Stimulated activated CD8-positive, alpha-beta memory T cell treated with anti-CD3 and anti-CD28 coated beads, Interleukin-7, amount 100 ng/mL, for 24 hours (primary cell): ENCODE results near the gene ANO1.

ENCODE experiments used
- DNase-seq: peaks from one replicate; pipeline ENCODE4 v3.0.0-alpha.2; 2020; ENCODE audit warnings: low read depth

The ANO1 gene

DNA sequence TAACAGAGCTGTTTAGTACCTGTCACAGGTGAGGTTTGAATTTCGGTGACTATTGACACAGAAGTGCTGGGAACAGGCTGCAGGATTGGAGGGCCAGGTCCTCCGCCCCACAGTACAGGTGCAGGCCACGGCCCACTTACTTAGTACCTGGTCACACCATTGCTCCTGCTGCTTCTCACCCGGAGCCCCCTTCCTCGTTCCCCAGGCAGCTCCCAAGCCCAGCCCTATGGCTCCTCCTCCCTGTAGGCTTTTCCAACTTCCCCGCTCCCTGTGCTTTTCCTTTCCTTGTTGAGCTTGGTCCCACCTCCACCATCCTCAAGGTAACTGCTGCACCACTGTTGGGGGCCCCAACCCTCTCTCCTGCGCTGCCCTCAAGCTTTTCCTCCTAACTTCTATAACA, 27.9 kb upstream of the ANO1 start:
- DNase-seq: no peak

DNA sequence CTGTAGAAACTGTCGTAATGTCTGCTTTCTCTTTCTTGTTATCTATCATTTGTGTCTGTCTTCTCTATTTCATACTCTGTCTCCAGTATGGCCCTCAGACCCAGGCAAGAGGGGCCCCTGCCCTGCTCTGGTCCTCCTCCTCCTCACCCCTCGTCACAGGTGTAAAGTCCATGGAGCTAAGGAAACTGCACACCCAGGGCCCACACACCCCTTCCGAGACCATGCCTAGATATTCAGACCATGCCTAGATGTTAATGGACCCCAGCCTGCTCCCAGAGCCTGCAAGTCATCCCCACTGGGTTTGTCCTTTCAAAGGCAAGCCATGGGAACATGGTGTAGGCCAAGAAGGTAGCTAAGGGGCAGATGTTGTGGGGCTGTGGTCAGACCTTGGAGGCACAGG, 24.1 kb upstream of the ANO1 start:
- DNase-seq: no peak

DNA sequence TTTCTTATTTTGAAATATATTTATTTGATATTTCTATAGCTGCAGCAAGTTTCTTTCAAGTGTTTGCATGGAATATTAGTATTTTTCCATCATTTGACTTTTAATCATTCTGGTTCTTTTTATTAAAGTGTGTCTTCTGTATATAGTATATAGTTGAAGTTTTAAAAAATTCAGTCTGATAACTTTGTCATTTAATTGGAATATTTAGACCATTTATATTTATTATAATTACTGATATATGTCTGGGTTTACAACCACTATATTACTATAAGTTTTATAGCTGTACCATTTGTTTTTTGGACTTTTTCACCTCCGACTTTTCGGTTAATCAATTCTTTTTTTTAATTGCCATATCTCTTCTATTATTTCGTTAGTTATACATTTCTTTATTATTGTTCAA, 22.7 kb upstream of the ANO1 start:
- no peak for DNase-seq

DNA sequence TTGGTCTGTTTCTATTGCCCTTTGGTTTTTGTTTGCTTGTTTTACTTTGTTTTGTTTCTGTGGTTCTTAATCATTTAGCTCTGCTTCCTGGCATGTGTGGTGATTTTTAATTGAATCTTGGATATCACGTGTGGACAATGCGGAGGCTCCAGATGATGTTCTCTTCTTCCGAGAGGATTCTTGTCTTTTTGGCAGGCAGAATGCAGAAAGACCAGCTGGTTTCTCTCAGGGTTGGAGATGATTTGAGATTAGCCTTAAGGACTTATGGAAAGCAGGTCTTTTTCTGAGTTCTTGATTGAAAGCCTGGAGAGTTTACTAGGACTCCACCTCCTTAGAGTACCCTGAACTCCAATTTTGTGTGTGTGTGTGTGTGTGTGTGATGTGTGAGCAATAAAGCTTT, 21.0 kb upstream of the ANO1 start:
- DNase-seq: no peak

DNA sequence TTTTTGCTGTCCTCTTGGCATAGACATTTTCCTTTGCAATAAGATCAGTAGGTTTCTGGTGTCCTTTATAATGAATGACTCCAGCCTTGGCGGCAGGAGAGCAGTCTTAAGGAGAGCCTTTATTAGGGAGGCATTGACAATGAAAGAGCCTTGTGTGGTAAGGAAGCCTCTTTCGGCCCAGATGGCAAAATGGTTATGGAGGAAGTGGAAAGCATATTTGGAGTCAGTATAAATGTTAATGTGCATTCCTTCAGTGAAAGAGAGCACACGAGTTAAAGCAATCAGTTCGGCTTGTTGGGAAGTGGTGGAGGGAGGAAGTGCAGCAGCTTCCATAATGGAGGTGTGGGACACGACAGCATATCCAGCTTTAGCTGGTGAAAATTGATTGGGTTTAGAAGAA, 18.1 kb upstream of the ANO1 start:
- DNase-seq: no peak

DNA sequence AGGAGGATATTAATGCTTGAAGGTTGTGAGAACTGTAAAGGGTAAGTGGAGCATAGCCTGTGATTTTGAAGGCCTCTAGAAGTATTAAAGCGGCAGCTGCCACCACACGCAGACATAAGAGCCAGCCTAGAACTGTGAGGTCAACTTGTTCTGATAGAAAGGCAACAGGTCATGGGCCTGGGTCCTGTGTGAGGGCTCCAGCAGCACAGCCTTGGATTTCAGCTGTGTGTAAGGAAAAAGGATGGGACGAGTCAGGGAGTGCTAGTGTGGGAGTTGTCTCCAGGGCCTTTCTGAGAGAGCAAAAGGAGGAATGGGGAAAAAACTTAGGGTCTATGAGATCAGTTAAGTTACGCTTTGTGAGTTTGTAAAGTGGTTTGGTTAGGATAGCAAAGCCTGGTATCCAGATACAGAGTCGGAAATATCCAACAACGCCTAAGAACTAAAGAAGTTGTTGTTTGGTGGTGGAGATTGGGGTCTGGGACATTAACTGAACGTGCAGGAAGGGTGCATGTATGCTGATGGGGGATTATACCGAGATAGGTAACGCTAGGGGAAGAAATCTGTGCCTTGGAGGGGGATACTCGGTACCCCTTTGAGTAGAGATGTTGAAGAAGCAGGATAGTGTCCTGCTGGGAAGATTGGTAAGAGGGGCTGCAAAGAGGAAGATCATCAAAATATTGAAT, 17.4 kb upstream of the ANO1 start:
- DNase-seq: no peak

DNA sequence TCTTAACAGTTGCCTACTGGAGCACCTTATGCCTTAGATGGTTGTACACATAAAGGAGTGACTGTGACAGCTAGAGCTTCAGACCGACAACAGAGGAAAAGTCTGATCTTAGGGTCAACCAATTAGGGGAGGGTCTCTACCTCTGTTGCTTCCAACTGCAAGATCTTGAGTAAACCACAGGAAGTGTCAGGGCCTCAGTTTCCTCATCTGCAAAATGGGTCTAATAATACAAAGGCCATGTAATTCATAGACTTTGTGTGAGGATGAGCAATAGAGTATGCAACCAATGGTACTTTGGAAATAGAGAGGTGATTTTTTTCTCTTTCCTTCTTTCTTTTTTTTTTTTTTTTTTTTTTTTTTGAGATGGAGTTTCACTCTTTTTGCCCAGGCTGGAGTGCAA, 16.4 kb upstream of the ANO1 start:
- no peak for DNase-seq

DNA sequence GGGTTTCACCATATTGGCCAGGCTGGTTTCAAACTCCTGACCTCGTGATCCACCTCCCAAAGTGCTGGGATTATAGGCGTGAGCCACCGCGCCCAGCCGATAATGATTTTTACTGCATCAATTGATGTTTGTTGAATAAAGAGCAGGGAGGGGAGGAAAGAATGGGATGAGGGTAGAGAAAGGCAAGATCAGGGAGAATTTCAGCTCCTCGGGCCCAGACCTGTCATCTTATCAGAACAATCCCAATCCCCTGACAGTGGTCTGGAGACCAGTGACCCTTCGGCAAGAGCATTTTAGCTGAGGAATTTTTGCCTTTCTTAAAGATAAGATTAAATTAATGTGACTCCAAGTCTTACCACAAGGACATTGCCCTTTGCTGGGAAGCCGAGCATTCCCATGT, 15.0 kb upstream of the ANO1 start:
- no peak for DNase-seq

DNA sequence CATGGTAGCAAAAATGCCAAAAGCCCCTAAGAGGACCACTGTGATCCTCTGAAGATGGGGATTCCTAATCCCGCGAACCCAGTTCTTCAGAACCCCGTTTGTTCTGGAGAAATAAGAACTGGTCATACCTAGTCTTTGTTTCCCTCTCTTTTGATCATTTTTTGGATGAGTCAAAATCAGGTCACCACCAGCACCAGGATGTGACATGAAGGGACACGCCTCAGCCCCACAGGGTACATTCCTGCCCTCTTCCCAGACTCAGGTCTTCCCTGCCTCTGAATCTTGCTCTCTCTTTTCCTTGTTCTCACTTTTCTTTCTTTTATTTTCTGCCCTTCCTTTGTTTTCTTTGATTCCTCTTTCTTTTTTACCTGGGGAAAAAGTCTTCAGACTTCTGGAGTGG, 14.6 kb upstream of the ANO1 start:
- DNase-seq: no peak

DNA sequence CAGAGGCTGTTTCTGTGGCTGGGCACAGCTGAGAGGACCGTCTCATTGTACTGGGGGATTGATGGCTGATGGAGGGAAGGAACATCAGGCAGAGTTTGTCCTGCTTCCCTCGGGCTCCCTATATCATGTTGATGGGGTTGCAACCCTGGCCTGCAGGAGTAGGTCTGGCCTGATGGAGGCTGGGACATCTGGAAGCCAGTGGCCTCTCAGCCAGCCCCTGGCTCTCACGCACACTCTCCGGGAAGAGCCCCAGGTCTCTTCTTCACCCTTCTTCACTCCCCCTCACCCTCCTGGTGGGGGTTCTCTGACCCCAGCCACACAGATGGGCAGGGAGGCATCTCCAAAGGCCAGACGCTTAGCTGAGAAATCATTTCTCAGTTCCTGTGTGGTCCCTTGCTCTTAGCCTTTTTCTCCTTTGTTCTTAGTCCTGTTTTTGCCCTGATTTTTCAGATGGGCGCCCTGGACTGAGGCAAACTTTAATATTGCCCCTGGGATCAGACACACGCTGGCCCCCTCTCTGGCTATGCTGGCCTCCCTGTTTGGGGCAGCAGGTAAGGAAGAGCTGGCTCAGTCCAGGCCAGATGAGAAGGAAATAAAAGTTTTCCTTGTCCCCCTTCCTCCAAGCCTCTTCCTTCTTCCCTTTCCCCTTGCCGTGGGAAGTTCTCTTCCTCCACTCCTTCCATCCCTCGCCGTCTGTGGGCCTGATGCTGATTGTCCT, 13.9 kb upstream of the ANO1 start:
- no peak for DNase-seq

DNA sequence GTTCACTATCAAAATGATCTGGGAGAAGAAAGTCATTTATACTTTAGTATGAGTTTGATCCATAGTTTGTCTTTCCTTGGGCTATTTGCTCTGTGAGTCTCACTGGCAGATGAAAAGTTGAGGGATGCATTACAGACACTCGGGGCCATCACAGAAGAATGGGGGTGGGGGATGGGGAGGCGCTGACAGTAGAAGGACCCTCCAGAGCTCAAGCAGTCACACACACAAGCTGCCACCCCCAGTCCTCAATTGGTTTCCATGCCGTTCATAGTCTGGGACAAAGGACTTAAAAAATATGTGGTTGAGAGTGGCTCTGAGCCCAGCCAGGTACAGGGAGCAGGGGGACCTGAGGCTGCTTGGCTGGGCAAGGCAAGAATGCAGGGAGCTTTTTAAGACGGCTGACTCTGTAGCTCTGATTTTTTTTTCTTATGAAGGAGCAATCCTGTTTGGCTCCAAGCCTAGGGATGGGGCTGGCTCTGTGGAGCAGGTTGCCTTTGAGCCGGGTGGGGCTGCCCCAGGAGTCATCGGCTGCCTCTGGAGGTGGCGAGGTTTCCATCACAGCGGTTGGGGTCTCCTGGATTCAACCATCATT, 13.3 kb upstream of the ANO1 start:
- no peak for DNase-seq

DNA sequence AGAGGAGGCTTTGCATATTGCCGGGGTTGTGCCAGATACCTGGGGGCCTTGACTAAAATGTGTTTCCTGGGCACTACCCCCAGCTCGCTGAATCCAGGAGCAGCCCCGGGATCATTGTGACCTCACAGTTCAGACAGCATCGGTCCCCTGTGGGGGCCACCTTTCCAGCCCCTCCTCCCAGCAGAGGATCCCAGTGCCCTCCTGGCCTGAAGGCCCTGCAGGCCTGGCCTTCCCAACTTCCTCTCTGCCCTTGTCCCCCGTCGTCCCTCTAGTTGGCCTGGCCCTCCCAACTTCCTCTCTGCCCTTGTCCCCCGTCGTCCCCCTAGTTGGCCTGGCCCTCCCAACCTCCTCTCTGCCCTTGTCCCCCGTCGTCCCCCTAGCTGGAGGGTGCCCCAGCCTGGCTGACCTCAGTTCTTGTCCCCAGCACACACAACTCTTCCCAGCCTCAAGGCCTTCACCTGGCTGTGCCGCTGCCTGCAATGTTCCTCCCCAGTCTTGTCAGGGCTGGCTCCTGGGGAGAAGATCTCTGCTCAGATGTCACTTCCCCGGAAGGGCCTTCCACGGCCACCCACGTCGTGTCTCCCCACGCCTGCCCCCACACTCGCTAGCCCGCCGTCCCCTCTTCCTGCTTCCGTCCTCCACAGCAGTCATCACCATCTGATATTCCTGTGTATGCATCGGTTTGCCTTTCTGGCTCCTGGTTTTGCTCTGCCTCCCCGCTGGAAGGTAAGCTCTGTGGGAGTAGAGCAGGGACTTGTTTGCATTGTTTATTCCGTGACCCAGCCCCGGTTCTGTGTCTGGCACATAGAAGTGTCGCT, 12.6 kb upstream of the ANO1 start:
- DNase-seq: no peak

DNA sequence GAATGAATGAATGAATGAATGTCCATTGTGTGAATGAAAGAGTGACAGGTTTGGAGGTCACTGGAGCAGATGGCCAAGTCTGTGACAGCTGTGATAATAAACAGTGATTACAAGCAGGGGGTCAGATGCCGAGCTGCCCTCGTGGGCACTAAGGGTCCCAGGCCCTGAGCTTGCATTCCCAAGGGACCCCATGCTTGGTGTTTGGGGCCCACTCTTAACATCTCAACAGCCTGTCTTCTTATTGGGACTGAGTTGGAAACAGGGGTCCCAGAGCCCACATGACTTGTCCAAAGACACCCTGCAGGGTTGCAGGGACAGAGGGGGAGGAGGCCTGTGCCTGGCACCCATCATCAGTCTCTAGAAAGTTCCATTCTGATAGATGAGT, 12.0 kb upstream of the ANO1 start:
- no peak for DNase-seq

DNA sequence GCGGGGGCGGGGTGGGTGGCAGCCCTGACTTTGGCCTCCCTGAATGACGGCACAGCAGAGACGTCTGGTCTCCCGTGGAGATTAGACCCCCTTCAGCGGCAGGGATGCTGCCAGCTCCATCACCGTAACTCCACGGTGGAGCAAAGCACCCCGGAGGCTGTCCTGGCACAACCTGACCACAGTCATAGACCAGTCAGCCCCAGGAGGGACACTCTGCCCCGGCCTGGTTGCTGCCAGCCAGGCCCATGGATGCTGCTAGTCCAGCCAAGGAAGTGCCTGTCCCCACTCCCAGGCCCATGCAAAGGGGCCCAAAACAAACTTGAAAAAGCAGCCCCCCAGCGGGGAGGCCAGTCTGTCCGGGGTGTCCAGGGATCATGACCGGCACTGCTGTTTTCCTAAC, 11.5 kb upstream of the ANO1 start:
- no peak for DNase-seq

DNA sequence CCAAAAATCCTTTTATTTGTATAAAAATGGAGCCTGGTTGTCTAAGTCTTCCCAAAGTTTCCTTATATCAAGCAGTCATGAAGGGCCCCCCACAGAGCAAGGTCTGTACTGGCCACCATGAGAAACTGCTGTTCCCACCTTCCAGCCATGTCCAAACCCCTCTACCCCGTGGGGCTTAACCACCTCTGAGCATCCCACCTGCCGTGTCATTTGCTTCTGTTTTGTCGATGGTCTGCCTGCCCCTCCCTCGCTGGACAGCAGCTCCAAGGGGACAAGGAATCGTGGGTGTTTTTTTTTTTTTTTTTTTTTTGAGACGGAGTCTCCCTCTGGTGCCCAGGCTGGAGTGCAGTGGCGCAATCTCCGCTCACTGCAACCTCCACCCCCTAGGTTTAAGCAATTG, 11.1 kb upstream of the ANO1 start:
- no peak for DNase-seq

DNA sequence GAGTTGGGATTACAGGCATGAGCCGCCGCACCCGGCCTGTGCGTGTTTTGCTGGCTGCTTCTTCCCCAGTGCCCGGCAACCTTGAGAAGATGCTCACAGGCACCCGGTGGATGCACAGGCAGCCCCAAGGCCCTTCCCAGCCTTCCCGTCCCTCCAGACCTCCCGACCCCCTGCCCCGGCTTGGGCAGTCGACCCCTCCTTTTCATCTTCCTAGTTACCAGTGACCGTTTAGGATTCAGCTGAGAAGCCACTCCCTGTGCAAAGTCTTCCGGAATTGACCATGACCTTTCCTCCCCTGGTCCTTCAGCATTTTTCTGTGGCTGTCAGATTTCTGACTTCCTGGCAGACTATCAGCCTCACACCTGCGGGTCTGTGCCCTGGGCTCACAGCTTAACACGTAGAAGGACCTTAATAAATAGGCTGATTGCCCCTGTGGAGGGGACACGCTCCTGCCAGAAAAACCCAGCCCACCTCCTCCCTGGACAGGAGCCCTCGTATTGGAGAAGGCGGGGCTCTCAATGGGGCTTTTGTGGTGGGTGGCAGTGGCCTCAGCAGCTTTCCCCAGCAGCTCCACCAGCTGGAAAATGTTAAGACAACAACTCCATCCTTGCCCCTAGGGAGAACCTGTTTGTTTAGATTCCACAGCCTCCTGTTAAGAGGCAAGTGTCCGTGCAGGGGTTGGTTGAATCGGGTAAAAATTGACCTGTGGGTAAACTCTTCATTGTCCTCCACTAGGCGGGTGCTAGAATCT, 10.4 kb upstream of the ANO1 start:
- DNase-seq: no peak

DNA sequence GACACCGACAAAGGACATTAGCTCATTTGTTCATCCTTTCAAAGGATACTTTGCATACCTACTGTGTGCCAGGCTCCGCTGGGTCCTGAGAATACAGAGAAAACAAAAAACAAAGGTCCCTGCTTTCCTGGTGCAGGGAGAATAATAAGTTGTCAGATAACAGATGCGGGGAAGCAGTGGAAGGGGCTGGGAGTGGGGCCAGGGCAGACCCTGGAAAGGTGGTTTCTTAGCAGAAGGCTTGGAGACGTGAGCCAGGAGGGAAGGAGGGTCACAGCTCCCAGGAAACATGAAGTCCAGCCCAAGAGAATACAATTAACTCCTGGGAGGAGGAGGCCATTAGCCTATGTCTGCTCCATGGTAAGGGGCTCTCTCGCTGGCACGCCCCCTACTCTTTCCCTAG, 9.8 kb upstream of the ANO1 start:
- DNase-seq: no peak

DNA sequence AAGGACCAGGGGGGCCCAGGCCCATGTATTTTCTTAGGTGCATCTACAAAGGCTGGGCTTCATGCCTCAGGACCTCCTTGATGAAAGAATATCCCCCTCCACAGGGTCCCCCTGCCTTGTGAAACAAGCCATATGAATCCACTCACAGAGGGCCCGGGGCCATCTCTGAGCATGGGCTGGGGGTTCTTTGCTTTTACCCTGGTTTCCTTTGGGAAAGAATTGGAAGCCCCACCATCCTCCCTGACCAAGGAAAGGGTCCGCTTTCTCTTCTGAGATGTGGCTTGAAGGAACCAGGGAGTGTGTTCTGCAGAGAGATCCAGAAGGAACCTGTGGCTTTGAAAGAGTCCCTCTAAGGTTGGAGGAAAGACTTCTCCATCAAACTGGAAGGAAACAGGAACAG, 9.2 kb upstream of the ANO1 start:
- DNase-seq: no peak

DNA sequence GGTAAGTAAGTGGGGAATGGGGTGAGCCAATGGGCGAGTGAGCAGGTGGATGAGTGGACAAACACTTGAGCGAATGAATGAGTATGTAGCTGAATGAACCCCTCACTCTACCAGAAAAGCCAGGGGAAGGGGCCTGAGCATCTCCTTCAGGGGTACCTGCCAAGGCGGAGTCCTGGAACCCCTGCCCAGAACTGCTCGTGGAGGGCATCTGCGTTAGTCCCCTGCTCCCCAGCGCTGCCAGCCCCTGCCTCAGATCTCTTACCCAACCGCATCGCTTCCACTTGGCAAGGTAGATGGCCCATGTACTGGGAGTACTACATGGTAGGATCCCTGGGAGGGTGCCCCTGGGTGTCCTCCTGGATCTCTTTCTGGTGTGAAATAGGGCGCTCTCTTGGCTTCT, 7.4 kb upstream of the ANO1 start:
- no peak for DNase-seq

DNA sequence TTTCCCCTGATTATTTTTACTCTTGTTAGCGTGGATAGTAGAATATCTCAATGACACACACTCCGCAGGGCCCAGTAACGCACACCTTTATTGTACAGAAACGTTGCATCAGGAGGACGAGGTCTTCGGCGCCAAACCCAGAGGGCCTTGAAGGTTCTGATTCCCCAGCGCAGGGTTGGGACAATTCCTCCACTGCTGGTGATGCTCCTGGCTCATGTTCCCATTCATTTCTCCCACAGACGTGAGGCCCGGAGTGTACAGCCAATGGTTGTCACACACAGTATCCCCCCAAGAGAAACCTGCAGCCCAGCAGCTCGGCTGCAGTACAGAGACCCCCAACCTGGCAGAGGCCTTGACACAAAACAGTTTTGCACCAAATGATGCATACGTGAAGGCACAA, 6.1 kb upstream of the ANO1 start:
- no peak for DNase-seq

DNA sequence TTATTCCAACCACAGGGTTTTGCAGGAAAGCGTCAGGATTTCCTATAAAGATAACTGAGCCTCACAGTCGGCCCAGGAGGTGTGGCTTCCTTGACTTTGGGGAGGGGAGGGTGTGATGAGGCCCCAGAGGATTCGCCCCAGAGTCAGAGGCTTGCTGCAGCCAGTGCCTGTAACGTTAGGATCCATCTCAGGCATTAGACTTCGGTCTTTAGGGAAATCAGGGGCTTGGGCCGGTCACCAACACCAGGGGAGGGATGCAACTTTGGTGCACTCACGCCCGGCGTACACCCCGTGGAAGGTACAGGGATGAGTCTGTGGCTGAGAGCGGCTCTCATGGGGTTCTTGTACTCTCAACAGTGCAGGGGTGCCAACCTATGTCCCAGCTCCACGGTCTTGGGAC, 5.7 kb upstream of the ANO1 start:
- no peak for DNase-seq
